WTC11 (cell line): ENCODE data around the gene TAF11L2.

ENCODE experiments used
- NR2C2 ChIP-seq: sonication (generic); formaldehyde crosslinking; IDR thresholded peaks from 2 replicates; pipeline ENCODE4 v1.8.0; 2022; ENCODE audit warnings: mild to moderate bottlenecking, missing genetic modification reagents
- NR3C1 ChIP-seq: sonication (generic); formaldehyde crosslinking; conservative IDR thresholded peaks from 2 replicates; pipeline ENCODE4 v1.8.1; 2023; ENCODE audit warnings: low read depth, mild to moderate bottlenecking, missing genetic modification reagents
- ZNF317 ChIP-seq: sonication (generic); formaldehyde crosslinking; IDR thresholded peaks from 2 replicates; pipeline ENCODE4 v1.8.1; 2023; ENCODE audit warnings: low read depth, mild to moderate bottlenecking, moderate library complexity, missing genetic modification reagents, borderline replicate concordance
- ZNF416 ChIP-seq: fragments of 250-450 bp; sonication (Bioruptor Pico); IDR thresholded peaks from 2 replicates; pipeline ENCODE4 v1.9.0; 2021; ENCODE audit warnings: mild to moderate bottlenecking, inconsistent platforms
- TF ChIP-seq, protein P1 (sequence below): fragments of 200-600 bp; IDR thresholded peaks from 2 replicates; pipeline ENCODE4 v1.8.0; 2022; ENCODE audit warnings: antibody characterized with exemption
- TF ChIP-seq, protein P2 (sequence below): fragments of 250-450 bp; sonication (Bioruptor Pico); conservative IDR thresholded peaks from 2 replicates; pipeline ENCODE4 v1.9.0; 2021; ENCODE audit warnings: mild to moderate bottlenecking
- TF ChIP-seq, protein P3 (sequence below): sonication (generic); formaldehyde crosslinking; IDR thresholded peaks from 2 replicates; pipeline ENCODE4 v1.8.1; 2023; ENCODE audit warnings: mild to moderate bottlenecking, missing genetic modification reagents, moderate library complexity
- TF ChIP-seq, protein P4 (sequence below): sonication (generic); formaldehyde crosslinking; IDR thresholded peaks from 2 replicates; pipeline ENCODE4 v1.8.1; 2023; ENCODE audit warnings: mild to moderate bottlenecking, missing genetic modification reagents
- TF ChIP-seq, protein P5 (sequence below): sonication (generic); formaldehyde crosslinking; conservative IDR thresholded peaks from 2 replicates; pipeline ENCODE4 v1.8.1; 2022; ENCODE audit warnings: mild to moderate bottlenecking, missing genetic modification reagents
- TF ChIP-seq, protein P6 (sequence below): sonication (generic); formaldehyde crosslinking; IDR thresholded peaks from 2 replicates; pipeline ENCODE4 v1.8.1; 2023; ENCODE audit warnings: mild to moderate bottlenecking, missing genetic modification reagents

DNA sequence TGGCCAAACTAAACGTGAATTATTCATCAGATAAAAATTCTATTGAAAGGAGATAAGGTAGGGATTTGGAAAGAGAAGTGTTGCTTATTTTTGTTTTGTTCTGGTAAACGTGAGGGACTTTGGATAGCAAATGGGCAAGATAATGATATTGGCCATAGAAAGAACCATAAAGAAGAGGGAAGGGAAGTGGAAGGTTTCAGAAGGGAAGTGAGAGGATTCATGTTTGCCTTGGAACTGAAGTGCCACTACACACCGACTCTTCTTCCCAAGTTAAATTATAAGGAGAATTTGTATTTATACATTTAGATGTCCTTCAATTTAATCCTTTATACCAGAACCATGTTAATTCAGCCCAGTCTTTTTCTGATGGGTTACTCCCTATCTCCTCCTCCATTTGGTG, 42.1 kb upstream of the TAF11L2 start:
- TF ChIP-seq, protein P1, sequence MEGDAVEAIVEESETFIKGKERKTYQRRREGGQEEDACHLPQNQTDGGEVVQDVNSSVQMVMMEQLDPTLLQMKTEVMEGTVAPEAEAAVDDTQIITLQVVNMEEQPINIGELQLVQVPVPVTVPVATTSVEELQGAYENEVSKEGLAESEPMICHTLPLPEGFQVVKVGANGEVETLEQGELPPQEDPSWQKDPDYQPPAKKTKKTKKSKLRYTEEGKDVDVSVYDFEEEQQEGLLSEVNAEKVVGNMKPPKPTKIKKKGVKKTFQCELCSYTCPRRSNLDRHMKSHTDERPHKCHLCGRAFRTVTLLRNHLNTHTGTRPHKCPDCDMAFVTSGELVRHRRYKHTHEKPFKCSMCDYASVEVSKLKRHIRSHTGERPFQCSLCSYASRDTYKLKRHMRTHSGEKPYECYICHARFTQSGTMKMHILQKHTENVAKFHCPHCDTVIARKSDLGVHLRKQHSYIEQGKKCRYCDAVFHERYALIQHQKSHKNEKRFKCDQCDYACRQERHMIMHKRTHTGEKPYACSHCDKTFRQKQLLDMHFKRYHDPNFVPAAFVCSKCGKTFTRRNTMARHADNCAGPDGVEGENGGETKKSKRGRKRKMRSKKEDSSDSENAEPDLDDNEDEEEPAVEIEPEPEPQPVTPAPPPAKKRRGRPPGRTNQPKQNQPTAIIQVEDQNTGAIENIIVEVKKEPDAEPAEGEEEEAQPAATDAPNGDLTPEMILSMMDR: no peak
- TF ChIP-seq, protein P2, sequence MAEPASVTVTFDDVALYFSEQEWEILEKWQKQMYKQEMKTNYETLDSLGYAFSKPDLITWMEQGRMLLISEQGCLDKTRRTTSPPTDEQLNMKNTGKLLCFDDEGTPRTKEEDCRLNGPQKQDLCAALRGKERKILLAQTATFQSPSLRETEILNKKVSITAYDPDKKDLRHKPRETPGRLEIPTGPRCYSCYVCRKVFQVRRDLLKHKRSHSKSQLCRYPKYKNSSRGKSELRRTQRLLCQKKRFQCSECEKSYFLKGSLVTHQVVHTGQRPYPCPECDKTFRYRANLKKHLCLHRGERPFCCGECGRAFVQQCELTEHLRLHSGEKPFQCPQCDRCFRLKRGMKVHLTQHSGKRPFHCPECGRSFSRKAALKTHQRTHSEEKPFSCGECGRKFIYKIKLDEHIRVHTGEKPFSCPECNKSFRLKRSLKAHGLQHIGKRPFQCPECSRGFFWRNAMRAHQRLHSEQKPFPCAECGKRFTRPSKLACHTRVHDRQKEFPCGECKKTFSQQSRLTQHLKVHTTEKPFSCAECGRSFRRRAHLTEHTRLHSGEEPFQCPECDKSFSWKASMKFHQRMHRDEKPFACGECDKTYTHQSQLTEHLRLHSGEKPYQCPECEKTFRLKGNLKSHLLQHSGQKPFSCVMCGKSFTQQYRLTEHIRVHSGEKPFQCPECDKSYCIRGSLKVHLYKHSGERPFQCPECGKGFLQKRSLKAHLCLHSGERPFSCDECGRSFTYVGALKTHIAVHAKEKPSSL (CRISPR knock-in tag): no peak
- TF ChIP-seq, protein P3, sequence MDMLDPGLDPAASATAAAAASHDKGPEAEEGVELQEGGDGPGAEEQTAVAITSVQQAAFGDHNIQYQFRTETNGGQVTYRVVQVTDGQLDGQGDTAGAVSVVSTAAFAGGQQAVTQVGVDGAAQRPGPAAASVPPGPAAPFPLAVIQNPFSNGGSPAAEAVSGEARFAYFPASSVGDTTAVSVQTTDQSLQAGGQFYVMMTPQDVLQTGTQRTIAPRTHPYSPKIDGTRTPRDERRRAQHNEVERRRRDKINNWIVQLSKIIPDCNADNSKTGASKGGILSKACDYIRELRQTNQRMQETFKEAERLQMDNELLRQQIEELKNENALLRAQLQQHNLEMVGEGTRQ (CRISPR knock-in tag): no peak
- no peak for TF ChIP-seq ZNF416 (CRISPR knock-in tag)
- TF ChIP-seq, protein P4, sequence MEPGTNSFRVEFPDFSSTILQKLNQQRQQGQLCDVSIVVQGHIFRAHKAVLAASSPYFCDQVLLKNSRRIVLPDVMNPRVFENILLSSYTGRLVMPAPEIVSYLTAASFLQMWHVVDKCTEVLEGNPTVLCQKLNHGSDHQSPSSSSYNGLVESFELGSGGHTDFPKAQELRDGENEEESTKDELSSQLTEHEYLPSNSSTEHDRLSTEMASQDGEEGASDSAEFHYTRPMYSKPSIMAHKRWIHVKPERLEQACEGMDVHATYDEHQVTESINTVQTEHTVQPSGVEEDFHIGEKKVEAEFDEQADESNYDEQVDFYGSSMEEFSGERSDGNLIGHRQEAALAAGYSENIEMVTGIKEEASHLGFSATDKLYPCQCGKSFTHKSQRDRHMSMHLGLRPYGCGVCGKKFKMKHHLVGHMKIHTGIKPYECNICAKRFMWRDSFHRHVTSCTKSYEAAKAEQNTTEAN (CRISPR knock-in tag): no peak
- no peak for TF ChIP-seq ZNF317 (CRISPR knock-in tag)
- TF ChIP-seq NR3C1 (CRISPR knock-in tag): no peak
- no peak for TF ChIP-seq NR2C2
- TF ChIP-seq, protein P5, sequence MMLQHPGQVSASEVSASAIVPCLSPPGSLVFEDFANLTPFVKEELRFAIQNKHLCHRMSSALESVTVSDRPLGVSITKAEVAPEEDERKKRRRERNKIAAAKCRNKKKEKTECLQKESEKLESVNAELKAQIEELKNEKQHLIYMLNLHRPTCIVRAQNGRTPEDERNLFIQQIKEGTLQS: no peak
- TF ChIP-seq, protein P6, sequence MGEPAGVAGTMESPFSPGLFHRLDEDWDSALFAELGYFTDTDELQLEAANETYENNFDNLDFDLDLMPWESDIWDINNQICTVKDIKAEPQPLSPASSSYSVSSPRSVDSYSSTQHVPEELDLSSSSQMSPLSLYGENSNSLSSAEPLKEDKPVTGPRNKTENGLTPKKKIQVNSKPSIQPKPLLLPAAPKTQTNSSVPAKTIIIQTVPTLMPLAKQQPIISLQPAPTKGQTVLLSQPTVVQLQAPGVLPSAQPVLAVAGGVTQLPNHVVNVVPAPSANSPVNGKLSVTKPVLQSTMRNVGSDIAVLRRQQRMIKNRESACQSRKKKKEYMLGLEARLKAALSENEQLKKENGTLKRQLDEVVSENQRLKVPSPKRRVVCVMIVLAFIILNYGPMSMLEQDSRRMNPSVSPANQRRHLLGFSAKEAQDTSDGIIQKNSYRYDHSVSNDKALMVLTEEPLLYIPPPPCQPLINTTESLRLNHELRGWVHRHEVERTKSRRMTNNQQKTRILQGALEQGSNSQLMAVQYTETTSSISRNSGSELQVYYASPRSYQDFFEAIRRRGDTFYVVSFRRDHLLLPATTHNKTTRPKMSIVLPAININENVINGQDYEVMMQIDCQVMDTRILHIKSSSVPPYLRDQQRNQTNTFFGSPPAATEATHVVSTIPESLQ (CRISPR knock-in tag): no peak
